ENCODE data around the gene C1orf198.
"Not testable (repeated sequence)": the region's sequence is repeated elsewhere in the genome, so short reads cannot be mapped to it uniquely, and the experiment has no call there.

C1orf198 gene

GRCh38 chr1:230849451-230850224, 18.7 kb downstream of the C1orf198 start:
- TF ChIP-seq, protein P1, sequence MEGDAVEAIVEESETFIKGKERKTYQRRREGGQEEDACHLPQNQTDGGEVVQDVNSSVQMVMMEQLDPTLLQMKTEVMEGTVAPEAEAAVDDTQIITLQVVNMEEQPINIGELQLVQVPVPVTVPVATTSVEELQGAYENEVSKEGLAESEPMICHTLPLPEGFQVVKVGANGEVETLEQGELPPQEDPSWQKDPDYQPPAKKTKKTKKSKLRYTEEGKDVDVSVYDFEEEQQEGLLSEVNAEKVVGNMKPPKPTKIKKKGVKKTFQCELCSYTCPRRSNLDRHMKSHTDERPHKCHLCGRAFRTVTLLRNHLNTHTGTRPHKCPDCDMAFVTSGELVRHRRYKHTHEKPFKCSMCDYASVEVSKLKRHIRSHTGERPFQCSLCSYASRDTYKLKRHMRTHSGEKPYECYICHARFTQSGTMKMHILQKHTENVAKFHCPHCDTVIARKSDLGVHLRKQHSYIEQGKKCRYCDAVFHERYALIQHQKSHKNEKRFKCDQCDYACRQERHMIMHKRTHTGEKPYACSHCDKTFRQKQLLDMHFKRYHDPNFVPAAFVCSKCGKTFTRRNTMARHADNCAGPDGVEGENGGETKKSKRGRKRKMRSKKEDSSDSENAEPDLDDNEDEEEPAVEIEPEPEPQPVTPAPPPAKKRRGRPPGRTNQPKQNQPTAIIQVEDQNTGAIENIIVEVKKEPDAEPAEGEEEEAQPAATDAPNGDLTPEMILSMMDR (IDR thresholded peaks at IDR 0.05; ENCODE audit: low read depth, low read length, missing control alignments), result no peak
- no peak overlapping the region for H3K4me3 ChIP-seq (replicated peaks; ENCODE audit: low read depth, low read length)
- peak; percentile 57 for DNase-seq (ENCODE audit: extremely low read depth, low read depth)

DNA sequence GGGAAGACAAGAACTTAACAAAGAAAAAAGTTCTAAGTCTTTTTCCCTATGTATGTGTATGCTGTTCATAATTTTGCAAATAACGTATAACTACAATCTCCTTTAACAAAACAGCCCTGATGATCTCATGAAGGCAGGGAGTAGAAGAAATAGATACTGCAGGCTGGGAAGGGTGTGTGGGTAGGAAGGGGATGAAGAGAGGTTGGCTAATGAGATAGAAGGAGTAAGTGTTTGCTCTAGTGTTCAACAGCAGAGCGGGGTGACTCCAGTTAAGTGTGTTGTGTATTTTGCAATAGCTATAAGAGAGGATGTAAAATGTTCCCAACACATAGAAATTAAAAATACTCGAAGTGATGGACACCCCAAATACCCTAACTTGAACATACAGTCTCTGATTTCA, 20.1 kb downstream of the C1orf198 start:
- no peak for DNase-seq (ENCODE audit: extremely low read depth, low read depth)
- TF ChIP-seq, protein P1 (IDR thresholded peaks at IDR 0.05; ENCODE audit: low read depth, low read length, missing control alignments), result no peak
- H3K4me3 ChIP-seq (replicated peaks; ENCODE audit: low read depth, low read length), result no peak overlapping the region

- H3K4me3 ChIP-seq (replicated peaks; ENCODE audit: low read depth, low read length); DNase-seq (ENCODE audit: extremely low read depth, low read depth): not testable (repeated sequence)
Measured at GRCh38 chr1:230845184-230845583, 23.1 kb downstream of the C1orf198 start.

- TF ChIP-seq, protein P1 (IDR thresholded peaks at IDR 0.05; ENCODE audit: low read depth, low read length, missing control alignments), result no peak
- DNase-seq (ENCODE audit: extremely low read depth, low read depth), result no peak
- no peak overlapping the region for H3K4me3 ChIP-seq (replicated peaks; ENCODE audit: low read depth, low read length)
Measured at GRCh38 chr1:230844561-230844960, 23.8 kb downstream of the C1orf198 start.

GRCh38 chr1:230843503-230844309, 24.6 kb downstream of the C1orf198 start:
- no peak for DNase-seq (ENCODE audit: extremely low read depth, low read depth)
- H3K4me3 ChIP-seq (replicated peaks; ENCODE audit: low read depth, low read length), result no peak overlapping the region
- TF ChIP-seq, protein P1 (IDR thresholded peaks at IDR 0.05; ENCODE audit: low read depth, low read length, missing control alignments), result no peak

DNA sequence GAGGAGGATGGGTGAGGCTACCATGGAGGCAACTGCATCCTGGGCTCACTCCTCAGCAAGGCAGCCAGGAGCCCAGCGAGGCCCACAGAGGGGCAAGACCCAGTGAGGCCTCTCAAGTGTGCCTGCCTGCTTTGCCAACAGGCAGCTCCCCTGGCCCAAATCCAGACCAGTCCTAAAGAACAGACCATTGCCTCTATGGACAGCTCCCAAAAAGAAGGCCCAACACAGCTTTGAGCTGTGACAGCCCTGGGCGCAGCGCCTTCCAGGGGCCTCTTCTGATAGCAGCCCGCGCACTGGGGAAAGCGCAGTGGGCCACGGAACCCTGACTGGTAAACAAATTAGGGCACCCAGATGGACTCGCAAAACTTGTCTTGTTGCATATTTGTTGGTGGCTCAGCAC, 25.5 kb downstream of the C1orf198 start:
- TF ChIP-seq, protein P1 (IDR thresholded peaks at IDR 0.05; ENCODE audit: low read depth, low read length, missing control alignments), result no peak
- H3K4me3 ChIP-seq (replicated peaks; ENCODE audit: low read depth, low read length), result no peak overlapping the region
- no peak for DNase-seq (ENCODE audit: extremely low read depth, low read depth)

GRCh38 chr1:230839173-230839572, 29.1 kb downstream of the C1orf198 start:
- DNase-seq (ENCODE audit: extremely low read depth, low read depth), result no peak
- no peak overlapping the region for H3K4me3 ChIP-seq (replicated peaks; ENCODE audit: low read depth, low read length)
- TF ChIP-seq, protein P1 (IDR thresholded peaks at IDR 0.05; ENCODE audit: low read depth, low read length, missing control alignments), result no peak
